K562 (cell line): ENCODE results near the gene HPF1. TPM values are rescaled to one million over a fixed set of nuclear protein-coding genes. Genes with fewer than 3 reads are reported as not detected.

ENCODE experiments used
- CBX5 ChIP-seq: IDR thresholded peaks from 2 replicates; pipeline ENCODE4 v1.6.1; 2014; ENCODE audit warnings: low read depth, borderline replicate concordance
- FOXP1 ChIP-seq: sonication (generic); formaldehyde crosslinking; IDR thresholded peaks from 2 replicates; pipeline ENCODE4 v1.8.0; 2022; ENCODE audit warnings: mild to moderate bottlenecking, missing genetic modification reagents
- HDAC3 ChIP-seq: fragments of 450-650 bp; IDR thresholded peaks from 2 replicates; pipeline ENCODE4 v1.6.1; 2018; ENCODE audit warnings: borderline replicate concordance, mild to moderate bottlenecking, moderate library complexity; ENCODE audit not compliant: partially characterized antibody
- KLF6 ChIP-seq: fragments of 250-450 bp; sonication (Bioruptor Pico); IDR thresholded peaks from 2 replicates; pipeline ENCODE4 v1.4.0; 2020; ENCODE audit warnings: mild to moderate bottlenecking, moderate library complexity, borderline replicate concordance
- MCM2 ChIP-seq: fragments of 450-650 bp; IDR thresholded peaks from 2 replicates; pipeline ENCODE4 v1.6.1; 2017; ENCODE audit warnings: low read depth, mild to moderate bottlenecking
- MXI1 ChIP-seq: IDR thresholded peaks from 2 replicates; pipeline ENCODE4 v1.6.1; 2011; ENCODE audit warnings: low read depth, mild to moderate bottlenecking, improper control_type of control experiment, low read length
- NFXL1 ChIP-seq: fragments of 450-650 bp; formaldehyde crosslinking; IDR thresholded peaks from 2 replicates; pipeline ENCODE4 v1.4.0; 2021; ENCODE audit warnings: mild to moderate bottlenecking
- POLR3G ChIP-seq: IDR thresholded peaks from 2 replicates; pipeline ENCODE4 v1.6.1; 2011; ENCODE audit not compliant: insufficient read length, insufficient replicate concordance; ENCODE audit errors: extremely low read depth
- RNF2 ChIP-seq: sonication (generic); IDR thresholded peaks from 2 replicates; pipeline ENCODE4 v1.6.1; 2016
- SRSF9 ChIP-seq: fragments of 200-400 bp; formaldehyde crosslinking; IDR thresholded peaks from 2 replicates; pipeline ENCODE4 v1.6.1; 2017; ENCODE audit warnings: low read depth, low read length, borderline replicate concordance
- TGIF2 ChIP-seq: sonication (generic); formaldehyde crosslinking; IDR thresholded peaks from 2 replicates; pipeline ENCODE4 v1.8.1; 2022; ENCODE audit warnings: mild to moderate bottlenecking, missing genetic modification reagents, moderate library complexity
- TOE1 ChIP-seq, 2 experiments: fragments of 450-650 bp in 1 of 2; sonication (generic) in 1 of 2; formaldehyde crosslinking in 1 of 2; IDR thresholded peaks; 2 replicates each; pipeline versions ENCODE4 v1.7.1 to v1.8.0; 2016 to 2022; ENCODE audit warnings: borderline replicate concordance in 2 of 2, mild to moderate bottlenecking in 2 of 2, antibody characterized with exemption in 1 of 2, inconsistent platforms in 1 of 2, low read depth in 1 of 2, missing genetic modification reagents in 1 of 2, moderate library complexity in 1 of 2
- ZNF12 ChIP-seq: sonication (generic); formaldehyde crosslinking; IDR thresholded peaks from 2 replicates; pipeline ENCODE4 v1.4.0; 2020; ENCODE audit warnings: mild to moderate bottlenecking, missing genetic modification reagents
- ZNF174 ChIP-seq: fragments of 250-450 bp; sonication (Bioruptor Pico); IDR thresholded peaks from 2 replicates; pipeline ENCODE4 v1.4.0; 2020; ENCODE audit warnings: mild to moderate bottlenecking
- ZNF23 ChIP-seq: fragments of 250-450 bp; sonication (Bioruptor Pico); IDR thresholded peaks from 2 replicates; pipeline ENCODE4 v1.4.0; 2020; ENCODE audit warnings: mild to moderate bottlenecking
- ZNF263 ChIP-seq: sonication (generic); formaldehyde crosslinking; IDR thresholded peaks from 2 replicates; pipeline ENCODE4 v1.8.0; 2022; ENCODE audit warnings: mild to moderate bottlenecking, missing genetic modification reagents, borderline replicate concordance
- ZNF282 ChIP-seq: sonication (generic); formaldehyde crosslinking; IDR thresholded peaks from 2 replicates; pipeline ENCODE4 v1.8.1; 2023; ENCODE audit warnings: missing genetic modification reagents
- ZNF778 ChIP-seq: fragments of 450-650 bp; formaldehyde crosslinking; IDR thresholded peaks from 2 replicates; pipeline ENCODE4 v1.4.0; 2020; ENCODE audit warnings: mild to moderate bottlenecking, moderate library complexity
- polyA plus RNA-seq, 8 experiments: library from polyadenylated mRNA; depleted of rRNA in 4 of 8; stranded (reverse) in 5 of 8; unstranded in 3 of 8; fragments of >200 nt; fragmentation: Nextera tagmentation in 2 of 8; fragmentation: Illumina TruSeq in 1 of 8; extraction: Ambion mirVana in 2 of 8; extraction: Trizol in 1 of 8; gene quantifications; 2 replicates each; pipeline versions ENCODE4 v1.2.1 to v1.2.3, GENCODE V29; 2011 to 2014; ENCODE audit warnings: inconsistent platforms in 1 of 8, missing spikeins in 1 of 8
- total RNA-seq, 7 experiments: library from RNA; depleted of rRNA in 6 of 7; stranded (reverse); fragments of >200 nt in 6 of 7; fragmentation: Illumina TruSeq in 2 of 7; extraction: Trizol in 2 of 7; gene quantifications; 2 replicates each; pipeline versions ENCODE4 v1.2.1 to v1.2.3, GENCODE V29; 2011 to 2021; ENCODE audit warnings: low replicate concordance in 1 of 7
- TF ChIP-seq, protein P1 (sequence below): fragments of 450-650 bp; conservative IDR thresholded peaks from 2 replicates; pipeline ENCODE4 v1.6.1; 2016; ENCODE audit warnings: missing genetic modification characterization, low read depth, mild to moderate bottlenecking, missing compliant biosample characterization, moderate library complexity
- TF ChIP-seq, protein P2 (sequence below): fragments of 250-450 bp; sonication (Bioruptor Pico); IDR thresholded peaks from 2 replicates; pipeline ENCODE4 v1.4.0; 2020; ENCODE audit warnings: borderline replicate concordance
- TF ChIP-seq, protein P3 (sequence below): fragments of 450-650 bp; IDR thresholded peaks from 2 replicates; pipeline ENCODE4 v1.6.1; 2017; ENCODE audit warnings: mild to moderate bottlenecking, moderate library complexity
- TF ChIP-seq, protein P4 (sequence below): fragments of 250-450 bp; sonication (Bioruptor Pico); IDR thresholded peaks from 2 replicates; pipeline ENCODE4 v1.8.0; 2021; ENCODE audit warnings: mild to moderate bottlenecking, moderate library complexity
- TF ChIP-seq, protein P5 (sequence below): fragments of 250-450 bp; sonication (Bioruptor Pico); IDR thresholded peaks from 2 replicates; pipeline ENCODE4 v1.4.0; 2020

HPF1 gene
- total and polyA plus RNA-seq, 9 of the 15 experiments (the other 6 are each of a cell fraction or from before 2014, with no cell fraction given) = 21.2 to 89.4 (median 35.2) TPM

DNA sequence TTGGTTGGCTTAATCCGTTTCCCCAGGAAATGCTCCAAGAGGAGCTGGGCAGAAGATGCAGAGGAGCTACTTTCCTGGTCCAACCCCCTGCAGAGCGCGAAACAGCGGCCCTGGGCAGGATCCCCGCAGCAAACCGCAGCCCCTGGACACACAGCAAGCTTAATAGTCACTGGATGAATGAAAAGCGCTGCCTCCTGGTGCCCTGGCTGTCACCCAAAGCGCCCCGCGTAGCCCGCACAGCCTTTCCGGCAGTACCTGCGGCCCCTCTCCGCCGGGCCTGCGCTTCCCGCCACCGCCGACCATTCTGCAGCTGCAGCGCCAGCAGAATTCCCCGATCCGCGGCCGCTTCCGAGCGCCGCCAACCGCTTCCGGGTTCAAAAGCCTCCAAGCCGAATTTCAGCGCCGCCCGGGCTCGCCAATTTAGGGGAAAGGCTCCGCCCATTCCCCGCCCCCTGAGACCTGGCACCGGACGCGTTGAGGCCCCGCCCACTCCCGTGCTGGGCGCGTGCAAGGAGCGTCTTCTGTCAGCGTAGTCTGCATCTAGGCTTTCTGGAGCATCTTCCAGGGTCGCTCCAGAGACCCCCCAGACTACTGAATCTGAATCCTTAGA is at the start of gene HPF1 (continued):
- TF ChIP-seq ZNF778 (CRISPR knock-in tag) = no peak
- TF ChIP-seq TOE1 (IDR thresholded peaks at IDR 0.05; ENCODE audit: borderline replicate concordance) = no peak; the same call in 1 of the 2 replicates
- TF ChIP-seq TOE1 (CRISPR knock-in tag; IDR thresholded peaks at IDR 0.05; ENCODE audit: borderline replicate concordance, low read depth) = no peak
- TF ChIP-seq CBX5 = no peak
- no peak for TF ChIP-seq SRSF9
- TF ChIP-seq MCM2 = no peak
- TF ChIP-seq, protein P1, sequence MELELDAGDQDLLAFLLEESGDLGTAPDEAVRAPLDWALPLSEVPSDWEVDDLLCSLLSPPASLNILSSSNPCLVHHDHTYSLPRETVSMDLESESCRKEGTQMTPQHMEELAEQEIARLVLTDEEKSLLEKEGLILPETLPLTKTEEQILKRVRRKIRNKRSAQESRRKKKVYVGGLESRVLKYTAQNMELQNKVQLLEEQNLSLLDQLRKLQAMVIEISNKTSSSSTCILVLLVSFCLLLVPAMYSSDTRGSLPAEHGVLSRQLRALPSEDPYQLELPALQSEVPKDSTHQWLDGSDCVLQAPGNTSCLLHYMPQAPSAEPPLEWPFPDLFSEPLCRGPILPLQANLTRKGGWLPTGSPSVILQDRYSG = no peak
- no peak for TF ChIP-seq HDAC3
- TF ChIP-seq, protein P2, sequence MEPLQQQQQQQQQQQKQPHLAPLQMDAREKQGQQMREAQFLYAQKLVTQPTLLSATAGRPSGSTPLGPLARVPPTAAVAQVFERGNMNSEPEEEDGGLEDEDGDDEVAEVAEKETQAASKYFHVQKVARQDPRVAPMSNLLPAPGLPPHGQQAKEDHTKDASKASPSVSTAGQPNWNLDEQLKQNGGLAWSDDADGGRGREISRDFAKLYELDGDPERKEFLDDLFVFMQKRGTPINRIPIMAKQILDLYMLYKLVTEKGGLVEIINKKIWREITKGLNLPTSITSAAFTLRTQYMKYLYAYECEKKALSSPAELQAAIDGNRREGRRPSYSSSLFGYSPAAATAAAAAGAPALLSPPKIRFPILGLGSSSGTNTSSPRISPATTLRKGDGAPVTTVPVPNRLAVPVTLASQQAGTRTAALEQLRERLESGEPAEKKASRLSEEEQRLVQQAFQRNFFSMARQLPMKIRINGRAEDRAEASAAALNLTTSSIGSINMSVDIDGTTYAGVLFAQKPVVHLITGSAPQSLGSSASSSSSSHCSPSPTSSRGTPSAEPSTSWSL (CRISPR knock-in tag) = no peak
- no peak for TF ChIP-seq ZNF263 (CRISPR knock-in tag)
- no peak for TF ChIP-seq ZNF174 (CRISPR knock-in tag)
- no peak for TF ChIP-seq RNF2
- TF ChIP-seq, protein P3, sequence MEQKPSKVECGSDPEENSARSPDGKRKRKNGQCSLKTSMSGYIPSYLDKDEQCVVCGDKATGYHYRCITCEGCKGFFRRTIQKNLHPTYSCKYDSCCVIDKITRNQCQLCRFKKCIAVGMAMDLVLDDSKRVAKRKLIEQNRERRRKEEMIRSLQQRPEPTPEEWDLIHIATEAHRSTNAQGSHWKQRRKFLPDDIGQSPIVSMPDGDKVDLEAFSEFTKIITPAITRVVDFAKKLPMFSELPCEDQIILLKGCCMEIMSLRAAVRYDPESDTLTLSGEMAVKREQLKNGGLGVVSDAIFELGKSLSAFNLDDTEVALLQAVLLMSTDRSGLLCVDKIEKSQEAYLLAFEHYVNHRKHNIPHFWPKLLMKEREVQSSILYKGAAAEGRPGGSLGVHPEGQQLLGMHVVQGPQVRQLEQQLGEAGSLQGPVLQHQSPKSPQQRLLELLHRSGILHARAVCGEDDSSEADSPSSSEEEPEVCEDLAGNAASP = no peak
- TF ChIP-seq POLR3G = no peak
- TF ChIP-seq KLF6 (CRISPR knock-in tag) = no peak
- TF ChIP-seq, protein P4, sequence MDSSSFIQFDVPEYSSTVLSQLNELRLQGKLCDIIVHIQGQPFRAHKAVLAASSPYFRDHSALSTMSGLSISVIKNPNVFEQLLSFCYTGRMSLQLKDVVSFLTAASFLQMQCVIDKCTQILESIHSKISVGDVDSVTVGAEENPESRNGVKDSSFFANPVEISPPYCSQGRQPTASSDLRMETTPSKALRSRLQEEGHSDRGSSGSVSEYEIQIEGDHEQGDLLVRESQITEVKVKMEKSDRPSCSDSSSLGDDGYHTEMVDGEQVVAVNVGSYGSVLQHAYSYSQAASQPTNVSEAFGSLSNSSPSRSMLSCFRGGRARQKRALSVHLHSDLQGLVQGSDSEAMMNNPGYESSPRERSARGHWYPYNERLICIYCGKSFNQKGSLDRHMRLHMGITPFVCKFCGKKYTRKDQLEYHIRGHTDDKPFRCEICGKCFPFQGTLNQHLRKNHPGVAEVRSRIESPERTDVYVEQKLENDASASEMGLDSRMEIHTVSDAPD = no peak
- no peak for TF ChIP-seq ZNF282
- no peak for TF ChIP-seq FOXP1 (CRISPR knock-in tag)
- TF ChIP-seq ZNF12 (CRISPR knock-in tag) = no peak
- no peak for TF ChIP-seq MXI1
- TF ChIP-seq NFXL1 (CRISPR knock-in tag) = no peak
- no peak for TF ChIP-seq TGIF2 (CRISPR knock-in tag)
- TF ChIP-seq, protein P5, sequence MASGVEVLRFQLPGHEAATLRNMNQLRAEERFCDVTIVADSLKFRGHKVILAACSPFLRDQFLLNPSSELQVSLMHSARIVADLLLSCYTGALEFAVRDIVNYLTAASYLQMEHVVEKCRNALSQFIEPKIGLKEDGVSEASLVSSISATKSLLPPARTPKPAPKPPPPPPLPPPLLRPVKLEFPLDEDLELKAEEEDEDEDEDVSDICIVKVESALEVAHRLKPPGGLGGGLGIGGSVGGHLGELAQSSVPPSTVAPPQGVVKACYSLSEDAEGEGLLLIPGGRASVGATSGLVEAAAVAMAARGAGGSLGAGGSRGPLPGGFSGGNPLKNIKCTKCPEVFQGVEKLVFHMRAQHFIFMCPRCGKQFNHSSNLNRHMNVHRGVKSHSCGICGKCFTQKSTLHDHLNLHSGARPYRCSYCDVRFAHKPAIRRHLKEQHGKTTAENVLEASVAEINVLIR (CRISPR knock-in tag) = no peak
- no peak for TF ChIP-seq ZNF23 (CRISPR knock-in tag)
